Left kidney (tissue), 8 donors: ENCODE results near the gene SAMD9L. TPM values are rescaled to one million over a fixed set of nuclear protein-coding genes. Genes with fewer than 3 reads are reported as not detected.

Source experiments
- DNase-seq: peaks from one replicate; pipeline ENCODE4 v3.0.0-alpha.2; 2013
- long read RNA-seq, 8 donors: transcript quantifications; one replicate each; lab custom pipeline, GENCODE V29; 2026
- polyA plus RNA-seq: library from polyadenylated mRNA; unstranded; fragments of 120-200 nt; gene quantifications from one replicate; pipeline ENCODE4 v1.2.1, GENCODE V29; 2013; ENCODE audit not compliant: insufficient read length

SAMD9L gene
- polyA plus RNA-seq = 4.1 TPM
- long read RNA-seq, donor 1 = 0 reads
- long read RNA-seq, donor 2, full-length matches to known transcripts = 1 of 1 reads
- long read RNA-seq, donor 2, partial matches to known transcripts = 0 of 1 reads
- long read RNA-seq, donor 2, other reads (novel, unspliced or antisense) = 0 of 1 reads
- long read RNA-seq, donor 3 = 0 reads
- long read RNA-seq, donor 4 = 0 reads
- long read RNA-seq, donor 5 = 0 reads
- long read RNA-seq, donor 6, full-length matches to known transcripts = 2 of 2 reads
- long read RNA-seq, donor 6, partial matches to known transcripts = 0 of 2 reads
- long read RNA-seq, donor 6, other reads (novel, unspliced or antisense) = 0 of 2 reads
- long read RNA-seq, donor 7 = 0 reads
- long read RNA-seq, donor 8 = 0 reads

DNA sequence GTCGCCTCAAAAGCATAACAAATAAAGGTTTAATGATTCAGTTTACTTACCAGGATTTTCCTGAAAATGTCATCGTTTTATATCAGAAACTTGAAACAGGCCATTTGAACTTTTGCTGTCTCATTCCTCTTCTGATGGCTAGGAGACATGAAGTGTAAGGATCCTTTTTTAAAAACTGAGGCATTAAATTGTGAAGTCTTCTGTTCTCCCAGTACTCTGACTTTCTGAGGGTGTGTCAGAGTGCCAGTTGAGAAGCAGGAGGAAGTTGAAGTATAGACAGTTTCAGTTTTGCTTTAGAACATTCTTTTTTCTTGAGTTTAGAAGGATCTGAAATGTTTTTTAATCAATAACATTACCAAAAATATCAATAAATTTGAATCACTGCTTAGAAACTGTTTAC, at the start of gene SAMD9L:
Gene SAMD9L, minus strand, starts transcription at position 242 of the 400 bp plus-strand sequence. CDS start 12,414 bp downstream, outside the sequence.
- DNase-seq = no peak

GRCh38 chr7:93196336-93196735, 48.2 kb upstream of the SAMD9L start:
- no peak for DNase-seq

DNA sequence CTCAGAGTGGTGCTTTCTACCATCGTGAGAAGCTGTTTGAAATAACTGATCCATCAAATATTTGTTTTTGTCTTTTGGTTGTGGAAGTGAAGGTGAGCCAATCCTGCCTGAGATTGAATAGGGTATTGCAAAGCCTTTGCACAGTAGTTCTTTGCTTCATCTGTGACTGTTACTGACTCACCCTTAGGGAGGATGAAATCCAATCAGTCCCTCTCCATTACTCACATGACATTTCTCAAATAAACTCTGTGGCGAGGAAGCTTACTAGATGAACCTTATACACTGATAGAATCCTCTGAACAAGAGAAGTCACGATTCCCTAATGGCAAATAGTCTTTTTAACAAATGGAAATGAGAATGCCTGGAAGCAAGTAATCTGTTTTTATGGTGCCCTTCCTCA, 46.2 kb upstream of the SAMD9L start:
- DNase-seq = no peak

DNA sequence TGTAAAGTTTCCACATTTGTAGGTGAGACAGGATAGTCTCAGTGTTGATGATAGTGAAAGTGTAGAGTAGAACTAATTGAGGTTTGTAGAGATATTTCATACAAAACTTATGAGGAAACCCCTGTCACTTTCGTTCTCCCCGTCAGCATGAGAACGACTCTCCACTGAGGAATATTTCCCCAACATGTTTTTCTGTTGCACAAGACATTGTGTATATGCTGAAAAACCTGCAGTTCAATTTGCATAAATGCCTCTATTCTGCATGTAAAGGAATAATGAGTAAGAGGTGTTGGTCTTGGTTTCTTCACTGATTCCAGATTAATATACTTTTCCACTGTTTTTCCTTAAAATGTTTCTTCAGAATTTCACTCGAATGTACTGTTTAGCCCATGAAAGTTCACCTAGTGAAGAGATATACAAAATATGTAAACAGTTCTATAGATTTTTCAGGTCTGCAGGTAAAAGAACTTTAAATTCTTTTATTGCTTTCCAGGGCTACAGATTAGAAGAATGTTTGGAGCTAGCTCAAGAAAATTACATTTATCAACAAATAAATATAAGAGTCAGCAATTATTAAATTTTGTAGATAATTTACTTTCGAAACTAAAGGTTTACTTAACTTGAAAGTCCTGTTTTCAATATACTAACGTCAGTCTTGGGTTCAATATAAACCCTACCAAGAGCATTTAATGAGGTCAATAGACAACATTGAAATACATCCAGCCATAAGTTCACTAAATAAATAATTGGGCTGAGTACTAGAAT, 40.9 kb upstream of the SAMD9L start:
- no peak for DNase-seq

- no peak for DNase-seq
Measured at GRCh38 chr7:93185303-93186027, 37.3 kb upstream of the SAMD9L start.

- no peak for DNase-seq
Measured at GRCh38 chr7:93179173-93179572, 31.0 kb upstream of the SAMD9L start.

DNA sequence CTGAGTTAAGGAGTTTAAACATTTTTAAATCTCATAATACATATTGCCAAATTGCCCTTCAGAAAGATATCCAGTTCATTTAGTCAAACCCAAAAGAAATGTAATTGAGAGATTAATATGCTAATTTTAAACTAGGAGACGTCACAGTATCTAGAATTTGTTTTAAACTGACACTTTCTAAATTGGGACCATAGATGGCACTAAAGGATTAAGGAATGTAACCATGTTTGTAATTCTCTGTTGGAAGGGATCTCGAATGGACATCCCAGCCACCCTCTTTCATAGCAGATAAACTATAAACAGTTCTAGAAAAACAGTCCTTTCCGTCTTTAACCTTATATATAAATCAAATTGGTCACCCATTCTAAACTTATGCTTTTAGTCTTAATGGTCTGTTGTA, 30.0 kb upstream of the SAMD9L start:
- peak; percentile 3 for DNase-seq

DNA sequence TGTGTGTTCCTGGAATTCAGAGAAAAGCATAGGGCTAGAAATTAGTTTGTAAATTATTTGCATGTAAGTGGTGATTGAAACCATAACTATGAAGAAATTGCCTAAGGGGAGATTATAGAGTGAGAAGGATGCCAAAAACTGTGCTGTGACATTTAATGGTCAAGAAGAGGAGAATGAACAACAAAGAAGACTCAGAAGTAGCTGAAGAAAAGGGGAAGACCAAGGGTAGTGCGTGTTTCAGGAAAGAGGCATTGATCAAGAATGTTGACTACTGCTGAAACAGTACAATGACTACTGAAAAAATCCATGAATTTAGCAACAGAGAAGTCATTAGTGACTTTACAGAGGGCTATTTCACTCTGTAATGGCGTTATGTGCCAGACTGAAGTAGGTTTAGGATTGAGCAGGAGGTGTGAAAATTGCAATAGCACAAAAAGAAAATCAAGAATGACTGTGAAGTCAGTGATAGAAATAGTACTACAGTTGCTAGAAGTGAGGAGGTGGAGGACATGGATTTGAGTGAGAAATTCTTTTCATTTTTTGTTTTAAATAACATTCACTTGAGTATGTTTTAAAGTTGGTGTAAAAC, 28.9 kb upstream of the SAMD9L start:
- no peak for DNase-seq

- DNase-seq = no peak
Measured at GRCh38 chr7:93175219-93175618, 27.0 kb upstream of the SAMD9L start.

- DNase-seq = no peak
Measured at GRCh38 chr7:93172683-93173082, 24.5 kb upstream of the SAMD9L start.

- no peak for DNase-seq
Measured at GRCh38 chr7:93171606-93172226, 23.5 kb upstream of the SAMD9L start.

- no peak for DNase-seq
Measured at GRCh38 chr7:93165447-93165846, 17.3 kb upstream of the SAMD9L start.

- DNase-seq = no peak
Measured at GRCh38 chr7:93164766-93165165, 16.6 kb upstream of the SAMD9L start.

DNA sequence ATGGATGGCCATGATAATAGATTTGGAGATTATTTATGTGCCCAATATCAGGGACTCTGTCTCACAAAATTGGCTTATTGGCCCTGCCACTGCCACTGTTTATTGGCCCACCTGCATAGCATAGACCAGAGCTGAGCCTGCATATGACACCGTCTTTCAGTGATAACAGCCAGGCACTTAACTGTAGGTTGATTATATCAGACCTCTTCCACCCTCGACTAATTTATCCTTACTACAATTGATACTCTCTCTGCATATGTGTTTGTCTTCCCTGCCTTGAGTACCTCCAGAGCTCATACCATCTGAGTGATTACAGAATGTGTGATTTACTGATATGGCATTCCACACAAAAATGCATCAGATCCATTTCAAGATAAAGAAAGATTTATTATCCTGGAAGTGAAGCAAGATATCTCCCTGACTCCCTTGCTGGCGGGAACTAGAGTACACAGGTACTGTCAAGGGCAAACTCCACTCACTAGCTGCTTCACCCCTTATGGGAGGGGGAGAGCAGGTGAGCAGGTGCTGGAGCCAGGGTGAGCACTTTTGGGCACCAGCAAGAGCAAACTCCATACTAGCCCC, 13.1 kb upstream of the SAMD9L start:
- no peak for DNase-seq

GRCh38 chr7:93160410-93160809, 12.2 kb upstream of the SAMD9L start:
- DNase-seq = no peak

GRCh38 chr7:93159490-93159889, 11.3 kb upstream of the SAMD9L start:
- DNase-seq = no peak

GRCh38 chr7:93156884-93157283, 8.7 kb upstream of the SAMD9L start:
- DNase-seq = no peak

GRCh38 chr7:93150200-93150835, 2.1 kb upstream of the SAMD9L start:
- no peak for DNase-seq

- no peak for DNase-seq
Measured at GRCh38 chr7:93148727-93149126, 542 bp upstream of the SAMD9L start.

DNA sequence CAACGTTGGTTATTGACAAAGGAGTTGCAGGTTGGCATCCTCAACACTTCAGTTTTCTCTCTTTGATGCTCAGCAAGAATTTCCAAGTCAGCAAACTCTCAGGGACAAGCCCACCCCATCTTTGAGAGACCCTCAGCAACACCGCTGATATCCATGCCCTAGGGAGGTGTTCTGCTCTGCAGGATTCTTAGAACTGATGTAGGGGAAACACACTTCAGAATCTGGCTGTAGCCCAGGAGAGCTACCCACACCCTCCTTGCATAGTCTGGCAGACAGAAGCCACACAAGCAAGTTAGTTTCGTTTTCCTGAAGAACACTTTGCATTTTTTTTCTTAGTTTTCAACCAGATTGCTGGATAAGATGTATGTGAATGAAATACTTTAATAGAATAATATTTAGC, 822 bp downstream of the SAMD9L start:
- no peak for DNase-seq
